NCI-H2196 treated with DMSO at 0.1 percent for 48 hours (cell line): ENCODE data around the gene DAZ2.
"Not testable (repeated sequence)": the region's sequence is repeated elsewhere in the genome, so short reads cannot be mapped to it uniquely, and the experiment has no call there.

Experiments used
- DNase-seq: peaks from one replicate; lab custom pipeline; 2025; ENCODE audit not compliant: unreplicated experiment; lab: John Stamatoyannopoulos, UW

The DAZ2 gene

GRCh38 chrY:23219233-23219632 lies at the start of gene DAZ2:
TSS of gene DAZ2 (plus strand) at chrY:23219533. CDS start at chrY:23219741, 208 bp downstream.
- DNase-seq = not testable (repeated sequence)

GRCh38 chrY:23198908-23199307 lies 20.4 kb upstream of the DAZ2 start, which contains the start of gene DAZ1:
TSS of gene DAZ1 (minus strand) at chrY:23199008. CDS start at chrY:23198800, 208 bp downstream.
- not testable (repeated sequence) for DNase-seq

GRCh38 chrY:23207455-23207854 lies 11.9 kb upstream of the DAZ2 start:
- DNase-seq = not testable (repeated sequence)

- DNase-seq = not testable (repeated sequence)
Measured at GRCh38 chrY:23209802-23210495, 9.4 kb upstream of the DAZ2 start.

- not testable (repeated sequence) for DNase-seq
Measured at GRCh38 chrY:23210681-23211080, 8.7 kb upstream of the DAZ2 start.
